SK-N-MC (cell line): ENCODE measurements around the gene C2CD4D.
"Not testable (repeated sequence)": the region's sequence is repeated elsewhere in the genome, so short reads cannot be mapped to it uniquely, and the experiment has no call there.

Experiments used
- DNase-seq: peaks from one replicate; pipeline ENCODE4 v3.0.0-alpha.2; 2011; ENCODE audit warnings: low read depth, low spot score
- H3K27ac ChIP-seq: fragments of 200-600 bp; sonication (generic); 2 replicates; pipeline ENCODE4 v1.5.1; 2016; ENCODE audit warnings: mixed run types
- H3K36me3 ChIP-seq: fragments of 200-600 bp; sonication (generic); 2 replicates; pipeline ENCODE4 v1.6.1; 2017; ENCODE audit warnings: antibody characterized with exemption, low read length, mixed read lengths; ENCODE audit not compliant: insufficient read depth
- H3K4me3 ChIP-seq: fragments of 200-600 bp; sonication (generic); 2 replicates; pipeline ENCODE4 v1.5.1; 2016
- H3K9ac ChIP-seq: fragments of 200-600 bp; sonication (generic); 2 replicates; pipeline ENCODE4 v1.8.0; 2017; ENCODE audit warnings: mixed run types, mixed read lengths; ENCODE audit not compliant: insufficient read length
- H3K9me3 ChIP-seq: fragments of 200-600 bp; sonication (generic); 2 replicates; pipeline ENCODE4 v1.6.1; 2017; ENCODE audit warnings: low read depth, mild to moderate bottlenecking, antibody characterized with exemption, low read length, moderate library complexity, mixed read lengths
- EZH2 ChIP-seq: fragments of 200-600 bp; sonication (generic); IDR thresholded peaks from one replicate; pipeline ENCODE4 v1.6.1; 2017; ENCODE audit warnings: antibody characterized with exemption
- FOXP2 ChIP-seq: optimal IDR thresholded peaks from 2 replicates; pipeline ENCODE3; 2011; ENCODE audit warnings: mild to moderate bottlenecking, moderate library complexity; ENCODE audit not compliant: insufficient read depth; ENCODE audit errors: extremely low read length, control extremely low read depth
- POLR2AphosphoS5 ChIP-seq: IDR thresholded peaks from 2 replicates; pipeline ENCODE4 v1.6.1; 2012; ENCODE audit warnings: mild to moderate bottlenecking, low read depth, low read length, borderline replicate concordance

The C2CD4D gene

DNA sequence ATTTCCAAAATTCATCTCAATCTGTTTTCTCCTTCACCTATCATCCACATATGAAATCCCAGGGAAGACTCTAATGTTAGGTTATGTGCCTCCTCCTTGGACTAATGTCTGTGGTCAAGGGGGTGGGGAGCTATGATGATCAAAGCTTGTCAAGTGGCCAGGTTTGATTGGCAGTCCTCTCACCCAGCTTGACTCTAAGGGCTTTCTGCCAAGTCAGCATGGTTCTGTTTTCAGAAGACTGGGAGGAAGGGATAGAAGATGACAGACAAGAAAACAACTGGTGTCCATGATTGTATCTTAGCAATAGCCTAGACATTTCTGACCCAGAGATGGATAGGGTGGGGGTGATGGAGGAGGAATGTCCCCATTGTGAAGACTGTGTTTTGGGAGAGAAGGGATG is 23.0 kb upstream of the C2CD4D start:
- Histone ChIP-seq H3K36me3 (no peaks in the 10 kb centered on the region), H3K9me3 (no peaks in the 10 kb centered on the region), H3K9ac (no peak overlapping the region), H3K27ac (no peak overlapping the region), H3K4me3 (no peak overlapping the region)
- no peak for TF ChIP-seq FOXP2
- no peak for DNase-seq

- DNase-seq: no peak
- H3K9ac ChIP-seq: no peak overlapping the region
- TF ChIP-seq POLR2AphosphoS5 (no peak), FOXP2 (no peak), EZH2 (no peak)
- no peak overlapping the region for H3K27ac ChIP-seq
- no peaks in the 10 kb centered on the region for H3K9me3 ChIP-seq
- no peaks in the 10 kb centered on the region for H3K36me3 ChIP-seq
- H3K4me3 ChIP-seq: no peak overlapping the region
Observed at GRCh38 chr1:151860504-151861187, 21.0 kb upstream of the C2CD4D start.

- no peak overlapping the region for H3K27ac ChIP-seq
- no peak overlapping the region for H3K4me3 ChIP-seq
- no peaks in the 10 kb centered on the region for H3K36me3 ChIP-seq
- TF ChIP-seq FOXP2 (no peak), POLR2AphosphoS5 (no peak), EZH2 (no peak)
- DNase-seq: no peak
- H3K9me3 ChIP-seq: no peaks in the 10 kb centered on the region
- H3K9ac ChIP-seq: no peak overlapping the region
Observed at GRCh38 chr1:151859891-151860293, 20.3 kb upstream of the C2CD4D start.

GRCh38 chr1:151858886-151859665 is 19.5 kb upstream of the C2CD4D start:
- no peaks in the 10 kb centered on the region for H3K9me3 ChIP-seq
- H3K4me3 ChIP-seq: no peak overlapping the region
- H3K27ac ChIP-seq: no peak overlapping the region
- DNase-seq: no peak
- no peak overlapping the region for H3K9ac ChIP-seq
- TF ChIP-seq EZH2: no peak
- no peak for TF ChIP-seq FOXP2
- TF ChIP-seq POLR2AphosphoS5: no peak
- H3K36me3 ChIP-seq: no peaks in the 10 kb centered on the region

DNA sequence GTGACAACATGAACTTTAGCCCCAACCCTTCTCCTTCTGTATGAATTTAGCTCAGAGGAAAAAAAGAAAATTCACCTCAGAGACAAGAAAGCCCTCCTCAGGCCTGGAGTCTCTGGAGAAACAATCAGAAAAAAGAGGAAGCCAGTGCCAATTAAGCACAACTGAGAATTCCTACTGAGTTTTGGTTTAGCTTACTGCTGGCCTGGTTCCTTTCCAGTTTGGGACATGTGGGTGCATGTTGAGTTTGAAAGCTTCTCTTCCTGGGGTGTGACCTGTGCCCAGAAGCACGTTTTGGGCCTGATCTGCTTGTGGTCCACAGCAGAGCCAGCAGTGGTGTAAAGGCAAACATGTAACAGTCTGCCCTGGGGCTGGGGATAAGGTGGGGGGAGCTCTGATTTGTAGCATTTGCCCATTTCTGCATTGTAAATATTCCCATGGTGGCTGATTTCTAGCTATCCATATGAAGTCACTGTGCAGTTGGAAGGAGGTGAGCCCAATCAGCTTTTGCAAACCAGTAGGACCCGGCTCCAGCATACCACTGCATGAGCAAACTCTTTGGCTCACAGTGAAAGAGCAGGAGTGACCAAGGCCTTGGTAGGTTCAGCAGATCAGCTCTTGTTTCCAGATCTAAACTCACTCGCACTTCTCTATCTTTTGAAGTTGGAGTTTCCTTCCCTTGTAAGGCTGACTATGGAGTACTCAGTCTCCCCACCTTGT is 18.6 kb upstream of the C2CD4D start:
- no peak overlapping the region for H3K4me3 ChIP-seq
- H3K36me3 ChIP-seq: no peaks in the 10 kb centered on the region
- H3K27ac ChIP-seq: no peak overlapping the region
- no peak for TF ChIP-seq POLR2AphosphoS5
- TF ChIP-seq FOXP2: no peak
- TF ChIP-seq EZH2: no peak
- no peak for DNase-seq
- no peak overlapping the region for H3K9ac ChIP-seq
- H3K9me3 ChIP-seq: no peaks in the 10 kb centered on the region

GRCh38 chr1:151855933-151856332 is 16.3 kb upstream of the C2CD4D start:
- Histone ChIP-seq H3K9me3 (no peaks in the 10 kb centered on the region), H3K27ac (no peak overlapping the region), H3K4me3 (no peak overlapping the region), H3K36me3 (no peaks in the 10 kb centered on the region), H3K9ac (no peak overlapping the region)
- DNase-seq: no peak
- no peak for TF ChIP-seq FOXP2
- TF ChIP-seq POLR2AphosphoS5: no peak
- no peak for TF ChIP-seq EZH2

DNA sequence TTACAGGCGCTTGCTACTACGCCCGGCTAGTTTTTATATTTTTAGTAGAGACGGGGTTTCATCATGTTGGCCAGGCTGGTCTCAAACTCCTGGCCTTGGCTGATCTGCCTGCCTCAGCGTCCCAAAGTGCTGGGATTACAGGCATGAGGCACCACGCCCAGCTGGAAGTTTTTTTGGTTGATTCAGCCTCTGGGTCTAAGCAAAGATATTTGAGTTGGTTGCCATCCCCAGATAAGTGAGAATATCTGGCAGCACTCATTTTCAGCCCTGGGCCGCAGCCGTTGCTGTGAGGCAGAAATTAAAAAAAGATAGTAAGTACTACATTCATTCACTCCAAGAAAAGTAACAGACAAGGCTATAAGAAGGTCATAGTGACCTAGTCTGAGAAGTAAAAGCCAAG is 15.9 kb upstream of the C2CD4D start:
- H3K4me3 ChIP-seq, H3K27ac ChIP-seq, DNase-seq, H3K36me3 ChIP-seq, H3K9me3 ChIP-seq, H3K9ac ChIP-seq: not testable (repeated sequence)

DNA sequence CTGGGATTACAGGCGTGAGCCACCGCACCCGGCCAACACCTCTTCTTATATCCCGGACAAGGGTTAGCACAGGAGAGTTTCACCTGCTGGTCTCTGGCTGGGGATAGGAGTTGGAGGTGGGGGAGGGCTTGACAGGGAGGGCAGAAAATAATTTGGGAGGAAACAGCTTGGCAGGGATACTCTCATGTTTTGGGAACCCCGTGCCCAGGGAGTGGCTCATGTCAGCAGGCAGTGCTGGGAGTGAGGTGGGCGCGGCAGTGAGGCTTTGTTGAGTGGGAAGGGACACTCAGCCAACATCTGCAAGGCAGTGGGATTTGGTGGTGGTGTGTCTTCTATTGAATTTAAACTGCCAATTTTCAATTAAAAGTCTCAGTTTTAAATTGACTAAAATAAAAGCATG is 15.0 kb upstream of the C2CD4D start:
- Histone ChIP-seq H3K27ac (no peak overlapping the region), H3K36me3 (no peaks in the 10 kb centered on the region), H3K4me3 (no peak overlapping the region), H3K9ac (no peak overlapping the region), H3K9me3 (no peaks in the 10 kb centered on the region)
- DNase-seq: no peak
- no peak for TF ChIP-seq POLR2AphosphoS5
- no peak for TF ChIP-seq FOXP2
- no peak for TF ChIP-seq EZH2
